ENCODE data around the gene CFAP221. TPM values are rescaled to one million over a fixed set of nuclear protein-coding genes. Genes with fewer than 3 reads are reported as not detected.

Gene CFAP221
- total RNA-seq, 2 experiments from 2014 or later, result not detected

DNA sequence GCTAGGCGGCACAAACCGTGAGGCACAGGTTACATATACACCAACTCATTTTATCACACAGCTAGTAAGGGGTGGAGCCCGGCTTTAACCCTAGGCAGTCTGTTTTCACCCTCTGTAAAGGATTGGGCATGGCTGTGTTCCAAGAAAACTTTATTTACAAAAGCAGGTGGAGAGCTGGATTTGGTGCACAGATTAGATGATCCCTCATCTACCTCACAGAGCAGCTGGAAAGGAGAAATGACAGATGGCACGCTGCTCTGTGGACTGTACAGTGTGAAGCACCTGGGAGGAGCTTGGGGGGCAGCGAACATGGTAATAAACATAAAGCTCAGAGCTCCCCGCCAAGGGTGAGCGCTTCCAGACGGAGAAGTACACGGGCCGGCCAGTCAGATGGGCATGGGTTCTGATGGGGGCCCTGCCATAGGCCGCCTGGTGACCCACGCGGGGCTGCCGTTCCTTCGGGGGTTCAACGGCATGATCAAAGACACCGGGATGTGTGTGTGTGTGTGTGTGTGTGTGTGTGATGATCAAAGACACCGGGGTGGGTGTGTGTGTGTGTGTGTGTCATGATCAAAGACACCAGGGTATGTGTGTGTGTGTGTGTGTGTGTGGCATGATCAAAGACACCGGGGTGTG is 133.9 kb downstream of the CFAP221 start:
- CTCF ChIA-PET (ENCODE audit: unreplicated experiment), result interaction anchor here (0.9 kb wide), 1 partner anchor 503 kb away, joined by 3 read pairs; no protein-coding TSS in a partner anchor
- BruUV-seq (replicated peaks), result no TSS peak
- H3K4me2 ChIP-seq (ENCODE audit: low read length), result no peak overlapping the region; the same call in 1 of the 2 replicates
- no peak overlapping the region for H3K4me3 ChIP-seq (ENCODE audit: low read depth, low read length, poor library complexity, severe bottlenecking)
- no peak for DNase-seq (ENCODE audit: low spot score)
- intact Hi-C loops (cut with micrococcal nuclease; ENCODE audit: unreplicated experiment), result no loop called here
- H3K27ac ChIP-seq (ENCODE audit: low read depth, low read length, poor library complexity, severe bottlenecking), result no peak overlapping the region
- peaks cover 16% of the 10 kb centered on the region for H3K79me2 ChIP-seq (ENCODE audit: insufficient read depth, low read depth, low read length)
- POLR2A ChIA-PET, result interaction anchor here (0.6 to 1.6 kb wide), 8 partner anchors 11 to 295 kb away, joined by 3 to 10 read pairs (median 4); partner anchors contain the start of gene PTPN4
- no peaks in the 10 kb centered on the region for H4K20me1 ChIP-seq (ENCODE audit: insufficient read depth, low read length)
- H3K9me3 ChIP-seq (ENCODE audit: low read length), result no peaks in the 10 kb centered on the region
- TF ChIP-seq, protein P1, sequence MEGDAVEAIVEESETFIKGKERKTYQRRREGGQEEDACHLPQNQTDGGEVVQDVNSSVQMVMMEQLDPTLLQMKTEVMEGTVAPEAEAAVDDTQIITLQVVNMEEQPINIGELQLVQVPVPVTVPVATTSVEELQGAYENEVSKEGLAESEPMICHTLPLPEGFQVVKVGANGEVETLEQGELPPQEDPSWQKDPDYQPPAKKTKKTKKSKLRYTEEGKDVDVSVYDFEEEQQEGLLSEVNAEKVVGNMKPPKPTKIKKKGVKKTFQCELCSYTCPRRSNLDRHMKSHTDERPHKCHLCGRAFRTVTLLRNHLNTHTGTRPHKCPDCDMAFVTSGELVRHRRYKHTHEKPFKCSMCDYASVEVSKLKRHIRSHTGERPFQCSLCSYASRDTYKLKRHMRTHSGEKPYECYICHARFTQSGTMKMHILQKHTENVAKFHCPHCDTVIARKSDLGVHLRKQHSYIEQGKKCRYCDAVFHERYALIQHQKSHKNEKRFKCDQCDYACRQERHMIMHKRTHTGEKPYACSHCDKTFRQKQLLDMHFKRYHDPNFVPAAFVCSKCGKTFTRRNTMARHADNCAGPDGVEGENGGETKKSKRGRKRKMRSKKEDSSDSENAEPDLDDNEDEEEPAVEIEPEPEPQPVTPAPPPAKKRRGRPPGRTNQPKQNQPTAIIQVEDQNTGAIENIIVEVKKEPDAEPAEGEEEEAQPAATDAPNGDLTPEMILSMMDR (conservative IDR thresholded peaks at IDR 0.05; ENCODE audit: low read length), result no peak
- no peak for TF ChIP-seq EZH2phosphoT487 (IDR thresholded peaks at IDR 0.05; ENCODE audit: borderline replicate concordance, low read depth, low read length)
- H3K36me3 ChIP-seq (ENCODE audit: insufficient read depth, low read length), result peaks cover 23% of the 10 kb centered on the region
- no peaks in the 10 kb centered on the region for H3K9me2 ChIP-seq (ENCODE audit: insufficient read depth, low read length)
- H3K4me1 ChIP-seq (ENCODE audit: insufficient read depth, low read length, poor library complexity, severe bottlenecking), result peaks cover 8% of the 10 kb centered on the region
- H2AFZ ChIP-seq (ENCODE audit: low read length), result peak overlapping the region; percentile 92; the same call in 1 of the 2 replicates

DNA sequence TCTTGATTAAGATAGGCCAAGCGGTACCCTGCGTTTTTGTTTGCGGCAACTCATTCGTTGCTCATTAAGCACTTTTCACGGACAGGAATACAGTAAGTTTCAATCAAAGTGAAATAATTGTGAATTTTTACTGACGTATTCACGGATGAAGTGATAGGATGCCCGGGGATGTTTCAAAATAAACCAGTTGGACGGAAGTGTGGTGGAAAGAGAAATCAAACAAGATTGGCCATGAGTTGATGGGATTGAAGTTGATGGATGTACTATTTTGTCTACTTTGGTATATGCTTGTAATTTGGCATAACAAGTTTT is 135.2 kb downstream of the CFAP221 start:
- Histone ChIP-seq H4K20me1 (ENCODE audit: insufficient read depth, low read length) (no peaks in the 10 kb centered on the region), H3K9me2 (ENCODE audit: insufficient read depth, low read length) (no peaks in the 10 kb centered on the region), H3K4me3 (ENCODE audit: low read depth, low read length, poor library complexity, severe bottlenecking) (peak overlapping the region; percentile 99), H3K4me2 (ENCODE audit: low read length) (peak overlapping the region; percentile 98), H3K27ac (ENCODE audit: low read depth, low read length, poor library complexity, severe bottlenecking) (peak overlapping the region; percentile 43), H3K79me2 (ENCODE audit: insufficient read depth, low read depth, low read length) (peaks cover 16% of the 10 kb centered on the region), H3K9me3 (ENCODE audit: low read length) (no peaks in the 10 kb centered on the region), H3K36me3 (ENCODE audit: insufficient read depth, low read length) (peaks cover 23% of the 10 kb centered on the region), H3K4me1 (ENCODE audit: insufficient read depth, low read length, poor library complexity, severe bottlenecking) (peaks cover 8% of the 10 kb centered on the region), H2AFZ (ENCODE audit: low read length) (peak overlapping the region; percentile 92)
- no TSS peak for BruUV-seq (replicated peaks)
- TF ChIP-seq EZH2phosphoT487 (IDR thresholded peaks at IDR 0.05; ENCODE audit: borderline replicate concordance, low read depth, low read length), result no peak
- TF ChIP-seq, protein P1 (conservative IDR thresholded peaks at IDR 0.05; ENCODE audit: low read length), result no peak
- intact Hi-C loops (cut with micrococcal nuclease; ENCODE audit: unreplicated experiment), result loop anchor here (1.0 kb wide), 1 partner anchor 18 kb away; no protein-coding TSS in a partner anchor
- CTCF ChIA-PET (ENCODE audit: unreplicated experiment), result interaction anchor here (0.6 to 0.7 kb wide), 4 partner anchors 28 to 1486 kb away, joined by 3 to 12 read pairs (median 5); no protein-coding TSS in a partner anchor
- peak; percentile 12 for DNase-seq (ENCODE audit: low spot score)
- POLR2A ChIA-PET, result interaction anchor here (0.6 to 1.2 kb wide), 7 partner anchors 9 to 163 kb away, joined by 3 to 10 read pairs (median 4); no protein-coding TSS in a partner anchor

DNA sequence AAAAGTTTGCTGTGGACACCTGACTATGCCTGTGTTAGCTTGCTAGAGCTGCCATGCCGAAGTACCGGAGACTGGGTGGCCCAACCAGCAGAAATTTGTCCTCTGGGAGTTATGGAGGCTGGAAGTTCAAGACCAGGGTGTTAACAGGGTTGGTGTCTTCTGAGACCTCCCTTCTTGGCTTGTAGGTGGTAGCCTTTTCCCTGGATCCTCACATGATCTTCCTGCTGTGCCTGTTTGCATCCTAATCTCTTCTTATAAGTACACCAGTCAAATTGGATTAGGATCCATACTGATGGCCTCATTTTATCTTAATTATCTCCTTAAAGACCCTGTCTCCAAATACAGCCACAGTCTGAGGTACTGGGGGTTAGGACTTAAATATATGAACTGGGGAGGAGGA is 135.6 kb downstream of the CFAP221 start:
- peaks cover 23% of the 10 kb centered on the region for H3K36me3 ChIP-seq (ENCODE audit: insufficient read depth, low read length)
- H3K4me1 ChIP-seq (ENCODE audit: insufficient read depth, low read length, poor library complexity, severe bottlenecking), result peaks cover 8% of the 10 kb centered on the region
- ChIA-PET POLR2A (interaction anchor here (1.2 kb wide), 1 partner anchor 15 kb away, joined by 3 read pairs; no protein-coding TSS in a partner anchor), CTCF (ENCODE audit: unreplicated experiment) (no interaction called here)
- H3K4me2 ChIP-seq (ENCODE audit: low read length), result peak overlapping the region; percentile 98
- intact Hi-C loops (cut with micrococcal nuclease; ENCODE audit: unreplicated experiment), result loop anchor here (1.0 kb wide), 1 partner anchor 17 kb away; no protein-coding TSS in a partner anchor
- H3K4me3 ChIP-seq (ENCODE audit: low read depth, low read length, poor library complexity, severe bottlenecking), result peak overlapping the region; percentile 99
- H3K27ac ChIP-seq (ENCODE audit: low read depth, low read length, poor library complexity, severe bottlenecking), result peak overlapping the region; percentile 43
- H2AFZ ChIP-seq (ENCODE audit: low read length), result peak overlapping the region; percentile 92; the same call in 1 of the 2 replicates
- TF ChIP-seq, protein P1 (conservative IDR thresholded peaks at IDR 0.05; ENCODE audit: low read length), result no peak
- no peak for TF ChIP-seq EZH2phosphoT487 (IDR thresholded peaks at IDR 0.05; ENCODE audit: borderline replicate concordance, low read depth, low read length)
- no peaks in the 10 kb centered on the region for H3K9me3 ChIP-seq (ENCODE audit: low read length)
- no peaks in the 10 kb centered on the region for H3K9me2 ChIP-seq (ENCODE audit: insufficient read depth, low read length)
- BruUV-seq (replicated peaks), result TSS peak; percentile 88
- DNase-seq (ENCODE audit: low spot score), result no peak
- H3K79me2 ChIP-seq (ENCODE audit: insufficient read depth, low read depth, low read length), result peaks cover 16% of the 10 kb centered on the region
- H4K20me1 ChIP-seq (ENCODE audit: insufficient read depth, low read length), result no peaks in the 10 kb centered on the region
